AG04449 (cell line): ENCODE results near the gene PLAAT3.

Experiments used
- CTCF ChIA-PET: fragments of 350-600 bp; formaldehyde crosslinking; extraction: SDS; loops from one replicate; lab custom pipeline; 2021; ENCODE audit warnings: antibody characterized with exemption; lab: Yijun Ruan, JAX
- POLR2A ChIA-PET: fragments of 400-600, 350-600 bp; formaldehyde crosslinking; extraction: SDS; loops from one replicate; lab custom pipeline; 2020; ENCODE audit warnings: antibody characterized with exemption, inconsistent platforms; lab: Yijun Ruan, JAX
- DNase-seq: peaks from one replicate; pipeline ENCODE4 v3.0.0-alpha.2; 2010; ENCODE audit warnings: low read depth, low spot score
- H3K4me3 ChIP-seq: 2 replicates; pipeline ENCODE4 v1.5.1; 2011; ENCODE audit warnings: low read depth, mild to moderate bottlenecking, control low read depth, low read length
- CTCF ChIP-seq: IDR thresholded peaks from one replicate; pipeline ENCODE4 v1.5.1; 2011; ENCODE audit warnings: mild to moderate bottlenecking, moderate library complexity, low read length, control low read depth, inconsistent platforms; ENCODE audit not compliant: insufficient read depth; ENCODE audit errors: missing control alignments

Gene PLAAT3

GRCh38 chr11:63564056-63564774 lies 50.0 kb downstream of the PLAAT3 start:
- POLR2A ChIA-PET, result no interaction called here
- CTCF ChIA-PET, result interaction anchor here (1.5 kb wide), 1 partner anchor 9 kb away, joined by 3 read pairs; no protein-coding TSS in a partner anchor
- no peak for DNase-seq
- H3K4me3 ChIP-seq, result no peak overlapping the region
- TF ChIP-seq CTCF, result no peak

GRCh38 chr11:63563201-63564055 lies 50.8 kb downstream of the PLAAT3 start, which contains the start of gene PLAAT2:
Gene PLAAT2, minus strand, starts transcription at chr11:63563379. Its CDS starts 55 bp downstream, at chr11:63563324.
- H3K4me3 ChIP-seq, result no peak within 1 kb of the TSS
- TF ChIP-seq CTCF, result no peak
- ChIA-PET CTCF (interaction anchor here (1.5 kb wide), 1 partner anchor 10 kb away, joined by 3 read pairs; no protein-coding TSS in a partner anchor), POLR2A (no interaction called here)
- no peak for DNase-seq

- no peak for DNase-seq
- POLR2A ChIA-PET, result no interaction called here
- TF ChIP-seq CTCF, result no peak
- CTCF ChIA-PET, result no interaction called here
- no peak overlapping the region for H3K4me3 ChIP-seq
Observed at GRCh38 chr11:63560506-63561180, 53.6 kb downstream of the PLAAT3 start.

- TF ChIP-seq CTCF, result no peak
- no peak for DNase-seq
- POLR2A ChIA-PET, result interaction anchor here (1.0 kb wide), 1 partner anchor 18 kb away, joined by 3 read pairs; no protein-coding TSS in a partner anchor
- H3K4me3 ChIP-seq, result no peak overlapping the region
- CTCF ChIA-PET, result no interaction called here
Observed at GRCh38 chr11:63558459-63559157, 55.6 kb downstream of the PLAAT3 start.

- CTCF ChIA-PET, result no interaction called here
- TF ChIP-seq CTCF, result no peak
- DNase-seq, result no peak
- H3K4me3 ChIP-seq, result no peak overlapping the region
- POLR2A ChIA-PET, result no interaction called here
Observed at GRCh38 chr11:63557570-63557969, 56.7 kb downstream of the PLAAT3 start.
